GM12874 (cell line): ENCODE results near the gene SMAD9.

ENCODE experiments used
- CTCF ChIP-seq: IDR thresholded peaks from 2 replicates; pipeline ENCODE4 v1.5.1; 2011; ENCODE audit warnings: low read depth, mild to moderate bottlenecking, control low read depth, low read length, moderate library complexity; ENCODE audit not compliant: insufficient read depth

Gene SMAD9

GRCh38 chr13:36841391-36841790, 78.6 kb downstream of the SMAD9 start:
- no peak for TF ChIP-seq CTCF

GRCh38 chr13:36840718-36841250, 79.3 kb downstream of the SMAD9 start:
- TF ChIP-seq CTCF: no peak

GRCh38 chr13:36839981-36840380, 80.1 kb downstream of the SMAD9 start:
- TF ChIP-seq CTCF: no peak

GRCh38 chr13:36839281-36839680, 80.8 kb downstream of the SMAD9 start:
- TF ChIP-seq CTCF: no peak

- TF ChIP-seq CTCF: no peak
Measured at GRCh38 chr13:36837354-36838092, 82.5 kb downstream of the SMAD9 start.

- no peak for TF ChIP-seq CTCF
Measured at GRCh38 chr13:36834299-36834698, 85.7 kb downstream of the SMAD9 start.

- no peak for TF ChIP-seq CTCF
Measured at GRCh38 chr13:36831291-36831690, 88.7 kb downstream of the SMAD9 start.
